Uterus (tissue), 4 donors: ENCODE results near the gene DDX55. TPM values are rescaled to one million over a fixed set of nuclear protein-coding genes. Genes with fewer than 3 reads are reported as not detected.
"Not testable (repeated sequence)": the region's sequence is repeated elsewhere in the genome, so short reads cannot be mapped to it uniquely, and the experiment has no call there.

ENCODE experiments used
- DNase-seq, 2 donors: peaks; one replicate each; pipeline ENCODE4 v3.0.0-alpha.2; 2019 to 2020
- H3K27ac ChIP-seq, 2 donors: fragments of 200-600 bp; sonication (generic); 1 replicate in 1 of 2; 2 replicates in 1 of 2; pipeline ENCODE4 v1.5.1; 2016 to 2018
- H3K27me3 ChIP-seq, 2 donors: fragments of 200-600 bp; sonication (generic); one replicate each; pipeline ENCODE4 v1.5.1; 2018 to 2019; ENCODE audit warnings: control low read depth in 1 of 2
- H3K36me3 ChIP-seq, 2 donors: fragments of 200-600 bp; sonication (generic); one replicate each; pipeline ENCODE4 v1.5.1; 2019; ENCODE audit warnings: control low read depth in 1 of 2
- H3K4me1 ChIP-seq, 2 donors: fragments of 200-600 bp; sonication (generic); one replicate each; pipeline ENCODE4 v1.5.1; 2018 to 2019; ENCODE audit warnings: control low read depth in 1 of 2
- H3K4me3 ChIP-seq, 2 donors: fragments of 200-600 bp; sonication (generic); 1 replicate in 1 of 2; 2 replicates in 1 of 2; pipeline ENCODE4 v1.5.1; 2018 to 2019; ENCODE audit warnings: mild to moderate bottlenecking in 1 of 2
- H3K9me3 ChIP-seq, 2 donors: fragments of 200-600 bp; sonication (generic); one replicate each; pipeline ENCODE4 v1.5.1; 2019; ENCODE audit warnings: control low read depth in 1 of 2
- POLR2A ChIP-seq, 2 donors: fragments of 450-650 bp; IDR thresholded peaks; one replicate each; pipeline ENCODE4 v1.6.1; 2016; ENCODE audit warnings: antibody characterized with exemption in 2 of 2, mild to moderate bottlenecking in 1 of 2, moderate library complexity in 1 of 2
- intact Hi-C: fragments of 100-400 bp; cut with DNase I; formaldehyde crosslinking; loops from one replicate; pipeline ENCODE4 v1.15.1; 2023; ENCODE audit warnings: low total_unique reads
- total RNA-seq, 4 donors: library from RNA; depleted of rRNA in 3 of 4; stranded (reverse); fragments of >200 nt in 3 of 4; gene quantifications; one replicate each; pipeline versions ENCODE4 v1.1.0 to v1.2.4, GENCODE V29; 2014 to 2023
- TF ChIP-seq, protein P1 (sequence below), 4 experiments: fragments of 200-600 bp in 2 of 4; fragments of 450-650 bp in 2 of 4; sonication (generic) in 2 of 4; IDR thresholded peaks; one replicate each; pipeline ENCODE4 v1.5.1; 2016 to 2019; ENCODE audit warnings: antibody characterized with exemption in 4 of 4, mild to moderate bottlenecking in 2 of 4, moderate library complexity in 1 of 4
- donor health status: DM: yes; HTN: yes; CAD: no.

The DDX55 gene
- total RNA-seq, 4 donors from 2014 or later, result 5.9 to 42.0 (median 23.9) TPM

GRCh38 chr12:123599721-123600120 is 2.2 kb upstream of the DDX55 start:
- Histone ChIP-seq H3K4me3 (no peak overlapping the region), H3K27ac (no peak overlapping the region), H3K9me3 (no peaks in the 10 kb centered on the region), H3K27me3 (no peaks in the 10 kb centered on the region), H3K4me1 (no peaks in the 10 kb centered on the region), H3K36me3 (no peaks in the 10 kb centered on the region)
- TF ChIP-seq, protein P1, sequence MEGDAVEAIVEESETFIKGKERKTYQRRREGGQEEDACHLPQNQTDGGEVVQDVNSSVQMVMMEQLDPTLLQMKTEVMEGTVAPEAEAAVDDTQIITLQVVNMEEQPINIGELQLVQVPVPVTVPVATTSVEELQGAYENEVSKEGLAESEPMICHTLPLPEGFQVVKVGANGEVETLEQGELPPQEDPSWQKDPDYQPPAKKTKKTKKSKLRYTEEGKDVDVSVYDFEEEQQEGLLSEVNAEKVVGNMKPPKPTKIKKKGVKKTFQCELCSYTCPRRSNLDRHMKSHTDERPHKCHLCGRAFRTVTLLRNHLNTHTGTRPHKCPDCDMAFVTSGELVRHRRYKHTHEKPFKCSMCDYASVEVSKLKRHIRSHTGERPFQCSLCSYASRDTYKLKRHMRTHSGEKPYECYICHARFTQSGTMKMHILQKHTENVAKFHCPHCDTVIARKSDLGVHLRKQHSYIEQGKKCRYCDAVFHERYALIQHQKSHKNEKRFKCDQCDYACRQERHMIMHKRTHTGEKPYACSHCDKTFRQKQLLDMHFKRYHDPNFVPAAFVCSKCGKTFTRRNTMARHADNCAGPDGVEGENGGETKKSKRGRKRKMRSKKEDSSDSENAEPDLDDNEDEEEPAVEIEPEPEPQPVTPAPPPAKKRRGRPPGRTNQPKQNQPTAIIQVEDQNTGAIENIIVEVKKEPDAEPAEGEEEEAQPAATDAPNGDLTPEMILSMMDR (IDR thresholded peaks at IDR 0.05), result no peak
- no peak for TF ChIP-seq POLR2A (IDR thresholded peaks at IDR 0.05)
- DNase-seq, result no peak
- intact Hi-C loops, result no loop called here

GRCh38 chr12:123602651-123603195 is 824 bp downstream of the DDX55 start:
- Histone ChIP-seq H3K36me3 (no peaks in the 10 kb centered on the region), H3K27me3 (no peaks in the 10 kb centered on the region), H3K4me1 (no peaks in the 10 kb centered on the region), H3K27ac (peak overlapping the region; percentile 81 to 92), H3K9me3 (no peaks in the 10 kb centered on the region), H3K4me3 (peak overlapping the region; percentile 78 to 85)
- DNase-seq, result no peak
- TF ChIP-seq, protein P1 (IDR thresholded peaks at IDR 0.05), result no peak
- no peak for TF ChIP-seq POLR2A (IDR thresholded peaks at IDR 0.05)
- intact Hi-C loops, result no loop called here

- H3K27me3 ChIP-seq, H3K27ac ChIP-seq, H3K9me3 ChIP-seq, intact Hi-C loops, H3K4me1 ChIP-seq, H3K4me3 ChIP-seq, H3K36me3 ChIP-seq, DNase-seq: not testable (repeated sequence)
These were observed 1.6 kb downstream of the DDX55 start for GRCh38 chr12:123603495-123603894.

DNA sequence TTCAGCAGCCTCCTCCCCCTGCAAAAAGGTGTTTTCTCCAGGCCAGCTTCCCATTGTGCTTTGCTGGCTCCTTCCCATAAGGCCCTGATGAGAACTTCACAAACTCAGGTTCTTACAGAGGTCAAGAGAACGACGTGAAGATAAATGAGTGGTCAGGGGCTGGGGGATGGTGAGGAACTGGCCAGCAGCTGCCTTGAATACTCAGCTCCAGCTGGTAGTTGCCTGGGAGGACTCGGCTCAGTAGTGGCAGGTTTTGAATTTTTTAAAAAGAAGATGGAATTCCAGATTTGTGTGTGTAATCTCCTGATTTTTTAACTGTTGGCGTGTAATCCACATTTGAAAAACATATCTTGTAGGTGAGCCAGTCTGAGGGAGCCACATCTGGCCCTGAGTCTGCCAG is 5.9 kb downstream of the DDX55 start:
- Histone ChIP-seq H3K36me3 (no peaks in the 10 kb centered on the region), H3K4me3 (no peak overlapping the region), H3K9me3 (no peaks in the 10 kb centered on the region), H3K27ac (no peak overlapping the region), H3K4me1 (no peaks in the 10 kb centered on the region), H3K27me3 (no peaks in the 10 kb centered on the region)
- no peak for TF ChIP-seq POLR2A (IDR thresholded peaks at IDR 0.05)
- TF ChIP-seq, protein P1 (IDR thresholded peaks at IDR 0.05), result no peak
- intact Hi-C loops, result no loop called here
- no peak for DNase-seq

GRCh38 chr12:123608182-123608581 is 6.3 kb downstream of the DDX55 start:
- DNase-seq, result no peak
- intact Hi-C loops, result no loop called here
- no peaks in the 10 kb centered on the region for H3K27me3 ChIP-seq
- H3K27ac ChIP-seq, result no peak overlapping the region
- TF ChIP-seq POLR2A (IDR thresholded peaks at IDR 0.05), result no peak
- TF ChIP-seq, protein P1 (IDR thresholded peaks at IDR 0.05), result no peak
- H3K4me3 ChIP-seq, result no peak overlapping the region
- H3K9me3 ChIP-seq, result no peaks in the 10 kb centered on the region
- H3K4me1 ChIP-seq, result no peaks in the 10 kb centered on the region
- no peaks in the 10 kb centered on the region for H3K36me3 ChIP-seq

- Histone ChIP-seq H3K27me3 (no peaks in the 10 kb centered on the region), H3K36me3 (no peaks in the 10 kb centered on the region), H3K4me3 (no peak overlapping the region), H3K4me1 (no peaks in the 10 kb centered on the region), H3K27ac (no peak overlapping the region), H3K9me3 (no peaks in the 10 kb centered on the region)
- intact Hi-C loops, result no loop called here
- TF ChIP-seq POLR2A (IDR thresholded peaks at IDR 0.05), result no peak
- TF ChIP-seq, protein P1 (IDR thresholded peaks at IDR 0.05), result no peak
- DNase-seq, result no peak
These were observed 12.2 kb downstream of the DDX55 start for GRCh38 chr12:123614110-123614509.
